Adrenal gland (tissue), 12 donors: ENCODE data around the gene BRD7. TPM values are rescaled to one million over a fixed set of nuclear protein-coding genes. Genes with fewer than 3 reads are reported as not detected.
A peak's percentile ranks its signal among the peaks of the same experiment; 100 is the strongest.

ENCODE experiments used
- DNase-seq, 7 donors: peaks; one replicate each; pipeline ENCODE4 v3.0.0-alpha.2; 2019 to 2020
- H3K27ac ChIP-seq, 5 donors: fragments of 200-600 bp; sonication (generic) in 4 of 5; 1 replicate in 3 of 5; 2 replicates in 2 of 5; pipeline versions ENCODE4 v1.5.1 to v1.8.0; 2016 to 2020; ENCODE audit warnings: mild to moderate bottlenecking in 1 of 5
- H3K27me3 ChIP-seq: fragments of 200-600 bp; 2 replicates; pipeline ENCODE4 v1.8.0; 2021
- H3K36me3 ChIP-seq, 2 donors: fragments of 200-600 bp; replicated peaks in 1 of 2; 1 replicate in 1 of 2; 2 replicates in 1 of 2; pipeline versions ENCODE4 v1.5.1 to v1.8.0; 2018 to 2022
- H3K4me1 ChIP-seq, 2 donors: fragments of 200-600 bp; replicated peaks in 1 of 2; 1 replicate in 1 of 2; 2 replicates in 1 of 2; pipeline versions ENCODE4 v1.5.1 to v1.8.0; 2018 to 2021
- H3K4me3 ChIP-seq, 4 donors: fragments of 200-600 bp; sonication (generic) in 3 of 4; one replicate each; pipeline ENCODE4 v1.5.1; 2016 to 2018
- H3K9me3 ChIP-seq, 3 donors: fragments of 200-600 bp; sonication (generic) in 1 of 3; replicated peaks in 1 of 3; 1 replicate in 2 of 3; 2 replicates in 1 of 3; pipeline versions ENCODE4 v1.5.1 to v1.8.0; 2016 to 2021
- WGBS, 4 donors: extraction: QIAGEN DNeasy Blood & Tissue Kit in 2 of 4; methylation state at CpG; one replicate each; pipeline versions ENCODE4 v1.1.5 to v1.1.7; 2013 to 2017; 5-methylcytosine and 5-hydroxymethylcytosine counted together
- intact Hi-C, 2 donors: fragments of 100-400 bp; cut with DNase I; formaldehyde crosslinking; loops; one replicate each; pipeline versions ENCODE4 v1.14.1 to v1.15.0; 2022 to 2023
- microRNA-seq, 3 donors: library from miRNA; unstranded; fragments of <30 nt; microRNA quantifications; one replicate each; pipeline ENCODE4, GENCODE V29; 2017 to 2020
- polyA plus RNA-seq, 3 donors: library from polyadenylated mRNA; stranded (reverse); fragments of 200-250 nt in 2 of 3; fragments of 350-450 nt in 1 of 3; fragmentation: Illumina TruSeq in 1 of 3; extraction: RNeasy Lipid Tissue Mini Kit (QIAGEN cat#74804) in 1 of 3; gene quantifications; one replicate each; pipeline ENCODE4 v1.2.3, GENCODE V29; 2013 to 2014
- small RNA-seq, 2 donors: library from RNA; depleted of rRNA; stranded (forward); fragments of <200 nt; gene quantifications; one replicate each; pipeline ENCODE3, GENCODE V24; 2016
- total RNA-seq, 9 donors: library from RNA; depleted of rRNA in 4 of 9; stranded (reverse); fragments of >200 nt in 4 of 9; fragments of 120-200 nt in 1 of 9; fragmentation: NEBNext Ultra II Directional in 1 of 9; extraction: Animal tissue kit (Norgen Biotek cat#: 25700) in 1 of 9; gene quantifications; one replicate each; pipeline versions ENCODE4 v1.1.0 to v1.2.4, GENCODE V29; 2013 to 2023
- TF ChIP-seq, protein P1 (sequence below), 6 experiments: fragments of 450-650 bp in 4 of 6; fragments of 200-600 bp in 2 of 6; sonication (generic) in 1 of 6; IDR thresholded peaks; 1 replicate in 5 of 6; 2 replicates in 1 of 6; pipeline versions ENCODE4 v1.5.1 to v1.8.0; 2016 to 2021; ENCODE audit warnings: antibody characterized with exemption in 6 of 6, mild to moderate bottlenecking in 2 of 6, moderate library complexity in 1 of 6
- donor health status: healthy with polysubstance abuse.
- donor health status: Bipolar disorder and iron deficiency.
- donor health status: DM: yes; HTN: yes; CAD: no.
- donor health status: DM: no; HTN: no; CAD: no.
- donor health status: DM: no; HTN: no; CAD: no.
- donor health status: DM: yes; HTN: yes; CAD: no.

BRD7 gene
- total and polyA plus RNA-seq, 12 donors = 37.2 to 117 (median 58.7) TPM

DNA sequence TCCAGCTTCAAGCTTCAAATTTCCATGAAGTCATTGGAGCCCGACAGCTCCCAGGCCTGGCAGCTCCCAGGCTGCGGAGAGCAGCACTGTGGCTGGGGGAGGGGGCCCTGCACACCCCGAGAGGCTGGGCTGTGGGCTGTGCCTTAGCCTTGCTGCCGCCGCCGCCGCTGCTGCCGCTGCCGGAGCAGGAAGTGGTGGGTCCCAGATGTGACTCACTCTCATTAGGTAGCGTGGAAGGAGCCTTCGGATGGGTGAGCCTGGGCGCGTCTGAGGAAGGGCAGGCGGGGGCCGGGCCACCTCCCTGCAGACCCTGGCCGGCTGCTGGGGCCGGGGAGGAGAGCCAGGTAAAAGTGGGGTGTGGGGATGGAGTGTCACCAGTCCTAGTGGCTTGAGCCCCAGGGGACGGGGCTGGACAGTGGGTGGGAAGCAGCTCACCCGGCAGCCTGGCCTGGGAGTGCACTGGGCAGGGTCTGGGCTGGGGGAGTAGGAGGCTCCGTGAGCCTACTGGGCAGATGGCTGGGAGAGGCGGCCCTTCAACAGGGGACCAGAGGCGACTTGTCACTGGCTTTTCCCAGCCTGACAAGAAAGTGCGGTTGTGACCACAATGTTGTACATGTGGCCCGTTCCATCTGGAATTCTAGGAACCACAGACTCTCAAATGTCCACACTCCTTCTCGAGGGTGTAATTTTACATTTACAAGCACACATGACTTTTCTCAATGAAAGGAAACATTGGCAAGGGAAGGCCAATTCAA, 102.3 kb downstream of the BRD7 start, which contains the start of gene ADCY7:
ADCY7 (plus strand) TSS at position 215 of the 755 bp plus-strand sequence. CDS start 21,629 bp downstream, outside the sequence.
- intact Hi-C loops = no loop called here
- H3K36me3 ChIP-seq = no peaks in the 10 kb centered on the region
- peak within 1 kb of the TSS in 3 of 5 donors; percentile 19 to 73 (median 35) for H3K27ac ChIP-seq
- no peaks in the 10 kb centered on the region for H3K9me3 ChIP-seq
- peak in 6 of 7 donors; percentile 52 to 73 (median 61) for DNase-seq
- no peaks in the 10 kb centered on the region for H3K27me3 ChIP-seq
- TF ChIP-seq, protein P1, sequence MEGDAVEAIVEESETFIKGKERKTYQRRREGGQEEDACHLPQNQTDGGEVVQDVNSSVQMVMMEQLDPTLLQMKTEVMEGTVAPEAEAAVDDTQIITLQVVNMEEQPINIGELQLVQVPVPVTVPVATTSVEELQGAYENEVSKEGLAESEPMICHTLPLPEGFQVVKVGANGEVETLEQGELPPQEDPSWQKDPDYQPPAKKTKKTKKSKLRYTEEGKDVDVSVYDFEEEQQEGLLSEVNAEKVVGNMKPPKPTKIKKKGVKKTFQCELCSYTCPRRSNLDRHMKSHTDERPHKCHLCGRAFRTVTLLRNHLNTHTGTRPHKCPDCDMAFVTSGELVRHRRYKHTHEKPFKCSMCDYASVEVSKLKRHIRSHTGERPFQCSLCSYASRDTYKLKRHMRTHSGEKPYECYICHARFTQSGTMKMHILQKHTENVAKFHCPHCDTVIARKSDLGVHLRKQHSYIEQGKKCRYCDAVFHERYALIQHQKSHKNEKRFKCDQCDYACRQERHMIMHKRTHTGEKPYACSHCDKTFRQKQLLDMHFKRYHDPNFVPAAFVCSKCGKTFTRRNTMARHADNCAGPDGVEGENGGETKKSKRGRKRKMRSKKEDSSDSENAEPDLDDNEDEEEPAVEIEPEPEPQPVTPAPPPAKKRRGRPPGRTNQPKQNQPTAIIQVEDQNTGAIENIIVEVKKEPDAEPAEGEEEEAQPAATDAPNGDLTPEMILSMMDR (IDR thresholded peaks at IDR 0.05) = no peak
- WGBS, 4 donors = 17 to 60% (median 24%) methylated on average over 12 to 25 of the region's 25 CpGs
- H3K4me1 ChIP-seq = peaks cover 0 to 9% of the 10 kb centered on the region in 2 donors
- H3K4me3 ChIP-seq = peak within 1 kb of the TSS in 1 of 4 donors; percentile 46

Small RNA genes lying within 50 kb of the gene (microRNA-seq; reads per million reads assigned to microRNA genes)
- 0 to 0.45 (median 0) reads per million in 3 donors for gene MIR6771

Small RNA genes lying within 50 kb of the gene (small RNA-seq; reads per million reads assigned to genes)
- 0 reads per million in 2 donors for gene MIR6771

Other genes starting within 250 kb of the BRD7 start
- 10 to 100 TPM in 8 of 9 donors, 1 to 10 TPM in 1; 6.8 to 20.3 (median 13.8) TPM for gene TENT4B, start 215.7 kb downstream of the BRD7 start, total RNA-seq
- 10 to 100 TPM in 1 of 3 donors, 1 to 10 TPM in 2; 4.2 to 27.8 (median 6.0) TPM for gene TENT4B, start 215.7 kb downstream of the BRD7 start, polyA plus RNA-seq
- gene ADCY7, start 102.4 kb downstream of the BRD7 start, total RNA-seq = 10 to 100 TPM in 8 of 9 donors, 1 to 10 TPM in 1; 9.8 to 44.4 (median 21.7) TPM
- gene ADCY7, start 102.4 kb downstream of the BRD7 start, polyA plus RNA-seq = 10 to 100 TPM in 1 of 3 donors, 1 to 10 TPM in 2; 2.8 to 14.6 (median 3.0) TPM
- gene NKD1, start 179.4 kb upstream of the BRD7 start, total RNA-seq = 1 to 10 TPM in 8 of 9 donors, under 1 TPM in 1; 0.67 to 8.9 (median 7.0) TPM
- gene NKD1, start 179.4 kb upstream of the BRD7 start, polyA plus RNA-seq = 1 to 10 TPM in 2 of 3 donors, under 1 TPM in 1; 0.84 to 1.8 (median 1.2) TPM